HG02759 (cell line): ENCODE measurements around the gene CDH4.

ENCODE experiments used
- ATAC-seq: cut with Tn5 transposase; IDR thresholded peaks from one replicate; pipeline ENCODE4 v1.9.1; 2021; ENCODE audit warnings: mild to moderate bottlenecking, moderate library complexity; ENCODE audit not compliant: unreplicated experiment

CDH4 gene

DNA sequence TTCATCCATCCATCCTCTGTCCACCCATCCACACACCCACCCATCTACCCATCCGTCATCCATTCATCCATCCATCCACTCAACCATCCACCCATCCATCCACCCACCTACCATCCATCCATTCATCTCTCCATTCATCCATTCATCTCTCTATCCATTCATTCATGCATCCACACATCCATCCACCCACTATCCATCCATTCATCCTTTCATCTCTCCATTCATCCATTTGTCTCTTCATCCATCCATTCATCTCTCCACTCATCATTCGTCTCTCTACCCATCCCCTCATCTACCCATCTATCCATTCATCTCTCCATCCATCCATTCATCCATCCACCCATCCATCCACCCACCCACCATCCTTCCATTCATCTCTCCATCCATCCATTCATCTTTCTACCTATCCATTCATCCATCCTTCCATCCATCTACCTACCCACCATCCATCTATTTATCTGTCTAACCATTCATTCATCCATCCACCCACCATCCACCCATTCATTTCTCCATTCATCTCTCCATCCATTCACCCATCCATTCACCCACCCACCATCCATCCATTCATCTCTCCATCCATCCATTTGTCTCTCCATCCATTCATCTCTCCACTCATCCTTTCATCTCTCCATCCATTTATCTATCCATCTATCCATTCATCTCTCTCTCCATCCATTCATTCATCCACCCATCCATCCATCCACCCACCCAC lies 538.2 kb downstream of the CDH4 start:
- no peak for ATAC-seq

DNA sequence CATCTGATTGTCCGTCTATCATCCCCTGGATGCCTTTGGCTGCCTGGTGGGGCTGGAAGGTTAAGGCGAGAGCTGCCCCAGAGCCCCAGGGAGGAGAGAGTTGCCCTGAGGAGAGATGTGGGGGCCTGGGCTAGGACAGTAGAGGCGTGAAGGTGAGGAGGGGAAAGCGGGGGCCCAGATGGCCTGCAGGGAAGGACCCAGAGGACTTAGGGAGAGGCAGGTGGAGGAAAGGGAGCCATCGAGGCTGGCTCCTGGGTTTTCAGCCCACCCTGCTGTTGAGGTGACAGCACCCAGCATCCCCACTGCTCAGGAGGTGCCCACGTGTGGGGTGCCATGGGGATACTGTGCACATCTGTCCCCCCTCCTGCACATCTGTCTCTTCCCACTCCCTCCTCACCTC lies 539.9 kb downstream of the CDH4 start:
- ATAC-seq = no peak

DNA sequence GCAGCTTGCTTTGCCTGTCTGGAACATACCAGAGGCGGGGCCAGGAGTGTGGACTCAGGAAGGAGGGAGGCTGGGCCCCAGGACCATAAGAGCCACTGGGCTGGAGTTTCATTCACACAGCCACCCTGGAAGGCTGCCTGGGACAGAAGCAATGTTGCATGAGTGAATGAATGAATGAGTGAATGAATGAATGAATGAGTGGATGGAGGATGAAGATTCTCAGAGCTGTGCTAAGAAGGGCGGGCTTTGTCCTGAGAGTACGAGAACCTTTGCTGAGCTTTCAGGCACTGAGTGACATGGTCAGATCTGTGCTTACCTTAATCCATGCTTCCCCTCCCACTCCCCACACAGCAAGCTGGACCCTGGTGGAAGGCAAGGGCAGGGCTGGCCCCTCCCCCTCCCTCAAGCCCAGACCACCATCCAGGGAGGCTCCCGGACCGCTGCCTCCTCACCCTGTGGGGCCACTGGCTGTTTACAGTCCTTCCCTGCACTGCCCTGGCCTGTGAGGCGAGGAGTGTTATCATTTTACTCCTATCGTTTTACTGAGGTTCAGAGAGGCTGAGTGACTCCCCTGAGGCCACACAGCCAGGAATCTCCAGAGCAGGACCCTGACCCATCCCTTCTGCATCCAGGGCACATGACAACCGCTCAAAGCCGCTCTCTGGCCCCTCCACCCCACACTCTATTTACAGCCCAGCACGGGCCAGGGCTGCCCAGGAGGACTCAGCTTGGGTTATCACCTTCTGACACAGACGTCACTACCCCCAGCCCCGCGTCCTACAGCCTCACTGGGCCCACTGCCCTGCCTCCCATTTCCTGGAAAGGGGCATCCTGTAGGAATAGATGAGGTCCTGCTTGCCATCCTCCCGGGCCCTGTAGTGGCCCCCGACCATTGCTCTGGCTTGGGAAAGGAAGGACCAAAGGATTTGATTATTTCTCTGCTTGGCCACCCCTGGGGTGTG lies 543.9 kb downstream of the CDH4 start:
- no peak for ATAC-seq

DNA sequence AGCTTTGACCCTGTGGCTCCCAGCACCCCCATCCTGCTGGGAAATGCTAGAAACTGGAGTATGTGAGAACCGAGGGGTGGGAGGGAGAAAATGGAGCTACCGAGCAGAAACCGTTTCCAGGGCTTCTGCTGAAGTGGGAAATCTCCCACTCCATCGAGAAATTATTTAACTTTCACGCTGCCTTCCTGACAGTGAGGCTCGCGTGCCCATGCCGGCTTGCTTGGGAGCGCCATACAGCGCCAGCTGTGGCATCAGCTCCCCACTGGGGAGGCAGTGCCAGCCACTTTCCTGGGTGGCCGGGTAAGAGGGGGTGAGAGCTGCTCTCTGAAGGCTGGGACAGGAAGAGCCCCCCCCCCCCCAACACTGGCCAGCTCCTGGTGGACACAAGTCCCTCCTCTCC lies 544.7 kb downstream of the CDH4 start:
- ATAC-seq = no peak

DNA sequence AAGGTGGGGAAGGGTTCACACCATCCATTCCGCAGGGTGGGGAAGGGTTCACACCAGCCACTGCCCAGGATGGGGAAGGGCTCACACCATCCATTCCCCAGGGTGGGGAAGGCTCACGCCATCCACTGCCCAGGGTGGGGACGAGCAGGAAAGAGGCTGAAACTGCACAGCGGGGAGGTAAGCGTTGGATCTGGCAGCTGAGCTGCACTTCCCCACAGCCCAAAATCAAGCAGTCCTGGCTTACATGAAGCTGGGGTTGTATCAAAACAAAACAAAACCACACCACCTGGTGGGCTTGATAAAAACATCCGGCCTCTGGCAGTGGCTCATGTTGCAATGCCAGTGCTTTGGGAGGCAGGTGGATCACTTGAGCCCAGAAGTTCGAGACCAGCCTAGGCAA lies 545.1 kb downstream of the CDH4 start:
- ATAC-seq = no peak

DNA sequence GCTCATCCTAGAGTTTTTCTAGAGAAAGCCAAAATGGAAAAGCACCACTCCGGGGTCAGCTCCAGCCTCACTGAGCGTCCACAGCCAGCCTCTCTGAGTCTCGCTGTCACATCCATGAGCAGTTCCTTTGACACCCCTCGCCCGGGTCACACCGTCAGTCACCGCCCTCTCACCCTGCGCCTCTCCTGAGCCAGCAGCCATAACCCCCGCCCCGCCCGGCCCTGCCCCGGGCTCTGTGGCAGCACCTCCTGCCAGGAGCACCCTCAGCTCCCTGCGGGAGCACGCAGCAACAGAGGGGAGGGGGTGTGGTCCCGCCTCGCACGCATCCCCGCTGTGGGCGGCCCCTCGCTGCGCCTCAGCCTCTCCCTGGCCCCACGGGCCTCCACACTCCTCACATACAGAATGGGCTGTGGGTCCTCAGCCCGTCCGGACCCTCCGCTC lies 545.9 kb downstream of the CDH4 start:
- ATAC-seq = no peak

DNA sequence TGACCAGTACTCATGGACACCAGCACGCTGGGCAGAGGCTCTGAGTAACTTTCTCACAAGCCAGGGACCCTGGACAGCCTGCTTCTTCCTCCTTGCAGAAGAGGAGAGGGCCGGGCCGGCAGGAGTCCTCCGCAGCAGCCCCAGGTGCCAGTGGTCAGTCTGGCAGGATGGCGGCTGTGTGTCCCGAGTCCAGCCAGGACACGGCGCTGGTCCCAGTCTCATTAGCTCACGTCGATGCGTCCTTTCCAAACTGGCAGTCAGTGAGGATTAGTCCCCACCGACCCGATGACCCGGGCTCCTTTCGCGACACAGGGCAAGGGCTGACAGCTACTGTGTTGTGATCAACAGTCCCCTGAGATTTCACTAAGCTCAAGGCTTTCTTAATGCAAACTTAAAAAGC lies 546.6 kb downstream of the CDH4 start:
- ATAC-seq = no peak

DNA sequence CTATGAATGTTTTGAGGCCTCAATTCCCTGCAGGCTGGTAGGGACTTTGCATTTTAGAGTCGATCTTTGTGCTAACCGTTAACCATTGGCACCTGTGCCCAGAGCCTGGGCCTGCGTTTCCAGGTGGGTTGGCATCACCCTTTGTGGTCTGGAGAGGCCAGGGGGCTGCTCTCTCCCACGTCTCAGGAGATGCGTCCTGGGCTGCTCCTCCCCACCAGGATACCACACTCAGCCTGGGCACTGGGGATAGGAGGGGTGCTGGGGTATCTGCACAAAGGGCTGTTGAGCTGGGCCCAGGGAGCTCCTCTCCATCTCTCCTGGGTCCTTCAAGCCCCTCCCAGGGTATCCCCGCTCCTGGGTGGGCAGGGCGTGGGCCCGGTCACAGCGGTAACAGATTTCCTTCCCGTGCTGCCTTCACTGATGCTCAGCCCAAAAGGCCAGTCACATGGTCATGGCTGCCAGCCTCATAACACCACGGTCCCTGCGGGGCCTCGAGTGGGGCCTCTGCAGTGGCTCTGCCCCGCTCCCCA lies 547.4 kb downstream of the CDH4 start:
- ATAC-seq = no peak

DNA sequence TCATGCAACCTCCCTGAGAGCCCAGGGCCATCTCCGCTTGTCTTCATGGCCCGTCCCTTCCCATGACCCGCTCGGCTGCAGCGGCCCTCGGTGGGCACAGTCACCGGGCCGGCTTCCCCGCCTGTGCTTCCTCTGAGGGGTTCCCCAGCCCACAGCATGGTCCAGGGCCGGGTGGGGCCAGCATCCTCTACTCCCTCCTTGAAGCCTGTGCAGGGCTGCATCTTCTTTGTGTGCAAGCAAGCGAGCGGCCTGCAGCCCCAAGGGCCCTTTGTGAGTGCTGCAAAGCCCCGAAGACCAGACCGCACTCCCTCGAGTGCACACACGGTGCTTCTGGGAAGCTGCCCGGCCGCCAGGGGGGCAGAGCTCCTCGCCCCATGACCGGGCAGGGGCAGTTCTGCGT lies 547.9 kb downstream of the CDH4 start:
- ATAC-seq = no peak

DNA sequence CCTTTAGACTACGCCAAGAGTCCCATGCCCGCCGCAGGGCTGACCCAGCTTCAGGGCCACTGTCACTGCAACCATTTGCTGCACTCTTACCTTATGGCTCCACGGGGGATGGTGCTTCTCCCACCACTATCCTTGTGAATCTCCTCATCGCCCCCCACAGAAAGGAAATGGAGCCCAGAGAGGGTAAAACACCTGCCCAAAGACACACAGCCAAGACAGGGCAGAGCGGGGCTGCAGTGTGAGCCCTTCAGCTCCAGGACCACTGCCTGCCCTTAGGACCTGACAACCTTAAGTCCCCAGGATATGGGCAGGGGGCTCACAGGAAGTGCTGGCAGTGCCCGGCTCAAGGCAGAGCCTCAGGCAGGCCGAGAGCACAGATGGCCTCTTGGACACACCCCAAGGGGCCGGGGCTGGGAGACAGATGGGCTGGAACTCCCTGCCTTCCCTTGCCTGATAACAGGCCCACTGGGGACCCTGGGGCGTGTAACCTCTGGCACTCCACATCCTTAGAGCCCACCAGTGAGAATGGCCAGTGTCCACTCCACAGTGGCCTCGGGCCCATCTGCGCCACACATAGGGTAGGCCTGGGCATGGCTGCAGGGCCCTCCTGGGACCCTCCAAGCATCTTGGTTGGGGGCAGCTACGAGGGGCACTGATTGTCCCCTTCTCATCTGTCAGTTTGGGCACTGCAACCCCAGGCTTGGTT lies 548.5 kb downstream of the CDH4 start:
- ATAC-seq = no peak

DNA sequence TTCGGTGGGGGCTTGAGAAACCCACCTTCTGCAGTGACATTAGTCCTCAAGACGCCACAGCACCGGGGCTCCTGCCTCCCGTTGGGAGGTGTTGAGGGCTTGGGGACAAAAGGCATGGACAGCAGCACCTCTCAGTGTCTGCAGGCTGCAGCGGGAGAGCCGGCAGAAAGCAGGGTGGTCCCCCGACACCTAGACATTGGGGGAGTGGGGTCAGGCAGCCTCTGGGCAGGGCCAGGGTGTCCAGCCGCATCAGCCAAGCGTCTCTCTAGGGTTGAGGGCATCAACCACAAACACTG lies 549.0 kb downstream of the CDH4 start:
- ATAC-seq = no peak

DNA sequence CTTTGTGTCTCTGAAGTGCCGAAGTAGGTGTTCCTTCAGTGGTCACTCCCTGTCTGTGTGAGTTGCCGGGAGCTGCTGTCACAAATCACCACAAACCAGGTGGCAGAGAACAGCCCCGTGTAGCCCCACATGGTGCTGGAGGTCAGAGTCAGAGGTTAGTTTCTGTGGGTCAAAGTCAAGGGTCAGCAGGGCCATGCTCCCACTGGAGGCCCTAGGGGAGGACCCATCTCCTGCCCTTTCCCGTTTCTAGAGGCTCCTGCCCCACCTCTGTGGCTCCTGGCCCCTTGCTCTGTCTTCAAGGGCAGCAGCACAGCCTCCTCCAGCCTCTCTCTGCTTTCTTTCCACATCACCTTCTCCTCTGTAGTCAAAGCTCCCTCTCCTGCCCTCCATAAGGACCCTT lies 549.4 kb downstream of the CDH4 start:
- ATAC-seq = no peak

DNA sequence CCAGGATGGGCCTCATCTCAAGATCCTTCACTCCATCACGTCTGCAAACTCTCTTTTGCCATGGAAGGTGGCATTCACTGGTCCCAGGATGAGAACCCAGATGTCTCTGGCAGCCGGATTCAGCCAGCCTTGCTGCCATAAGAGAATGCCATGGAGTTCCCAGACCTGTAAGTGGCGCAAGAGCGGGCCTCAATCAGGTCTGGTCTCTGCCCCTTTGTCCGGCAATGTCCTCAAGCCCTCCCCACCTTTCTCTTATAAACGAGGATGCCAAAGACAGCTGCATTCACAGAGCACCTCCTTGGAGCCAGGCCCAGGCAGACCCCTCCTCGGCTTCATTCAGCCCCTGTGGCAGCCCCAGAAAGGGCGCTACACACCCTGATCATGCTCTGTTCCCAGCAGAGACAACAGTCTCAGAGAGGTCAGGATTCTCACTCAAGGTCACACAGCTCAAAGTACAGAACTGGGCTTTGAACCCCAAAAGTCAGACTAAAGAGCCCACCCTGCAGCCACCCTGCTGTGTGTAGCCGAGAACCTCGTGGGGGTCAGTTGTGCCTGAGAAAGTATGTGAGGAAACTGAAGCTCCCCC lies 549.9 kb downstream of the CDH4 start:
- ATAC-seq = no peak

DNA sequence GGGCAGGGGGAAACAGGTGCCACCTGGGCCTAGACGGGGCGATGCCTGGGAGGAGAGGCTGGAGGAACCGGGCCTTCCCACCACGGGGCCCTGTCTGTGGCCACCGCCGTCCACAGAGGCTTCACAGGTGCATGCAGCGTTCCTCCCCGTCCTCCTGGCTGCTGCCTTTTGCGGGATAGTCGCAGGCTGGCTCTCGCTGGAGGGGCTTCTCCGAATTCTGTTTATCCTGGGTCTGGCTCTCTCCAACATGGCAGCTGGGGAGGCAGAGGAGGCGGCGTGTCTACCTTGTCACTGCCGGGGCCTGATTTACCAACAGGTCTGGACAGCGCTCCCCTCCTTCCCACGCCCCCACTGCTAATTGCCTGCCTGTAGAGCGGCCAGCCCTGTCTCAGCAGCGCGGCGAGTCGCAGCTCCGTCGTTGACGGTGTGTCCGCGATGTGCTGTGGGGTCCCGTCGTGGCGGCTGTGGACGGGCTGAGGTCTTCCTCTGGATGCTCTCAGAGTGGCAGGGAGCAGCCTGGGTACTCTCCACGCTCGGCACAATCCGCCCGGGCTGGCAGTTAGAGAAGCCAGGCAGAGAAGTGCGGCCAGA lies 550.8 kb downstream of the CDH4 start:
- no peak for ATAC-seq

DNA sequence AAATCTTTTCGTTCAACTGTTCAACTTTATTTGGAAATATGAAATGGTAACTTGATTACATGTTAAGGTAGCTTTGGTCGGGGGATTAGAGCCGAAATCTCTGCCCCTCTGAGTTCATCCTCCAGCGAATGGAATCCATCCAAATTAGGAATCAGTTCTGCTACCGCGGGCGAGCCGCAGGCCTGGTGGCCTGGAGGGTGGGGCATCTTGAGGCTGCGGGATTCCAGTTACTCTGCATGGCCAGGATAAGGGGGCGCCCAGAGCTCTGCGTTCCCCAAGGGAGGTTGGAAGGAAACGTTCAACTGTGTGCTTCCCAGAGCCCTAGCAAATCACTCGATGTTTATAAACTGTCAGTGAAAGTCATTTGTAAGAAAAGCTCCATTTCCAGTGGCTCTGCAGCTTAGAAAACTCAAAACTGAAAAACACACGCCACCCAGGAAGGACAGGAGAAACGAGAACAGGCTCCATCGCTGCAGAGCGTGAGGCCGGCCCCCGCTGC lies 551.4 kb downstream of the CDH4 start:
- ATAC-seq = no peak

DNA sequence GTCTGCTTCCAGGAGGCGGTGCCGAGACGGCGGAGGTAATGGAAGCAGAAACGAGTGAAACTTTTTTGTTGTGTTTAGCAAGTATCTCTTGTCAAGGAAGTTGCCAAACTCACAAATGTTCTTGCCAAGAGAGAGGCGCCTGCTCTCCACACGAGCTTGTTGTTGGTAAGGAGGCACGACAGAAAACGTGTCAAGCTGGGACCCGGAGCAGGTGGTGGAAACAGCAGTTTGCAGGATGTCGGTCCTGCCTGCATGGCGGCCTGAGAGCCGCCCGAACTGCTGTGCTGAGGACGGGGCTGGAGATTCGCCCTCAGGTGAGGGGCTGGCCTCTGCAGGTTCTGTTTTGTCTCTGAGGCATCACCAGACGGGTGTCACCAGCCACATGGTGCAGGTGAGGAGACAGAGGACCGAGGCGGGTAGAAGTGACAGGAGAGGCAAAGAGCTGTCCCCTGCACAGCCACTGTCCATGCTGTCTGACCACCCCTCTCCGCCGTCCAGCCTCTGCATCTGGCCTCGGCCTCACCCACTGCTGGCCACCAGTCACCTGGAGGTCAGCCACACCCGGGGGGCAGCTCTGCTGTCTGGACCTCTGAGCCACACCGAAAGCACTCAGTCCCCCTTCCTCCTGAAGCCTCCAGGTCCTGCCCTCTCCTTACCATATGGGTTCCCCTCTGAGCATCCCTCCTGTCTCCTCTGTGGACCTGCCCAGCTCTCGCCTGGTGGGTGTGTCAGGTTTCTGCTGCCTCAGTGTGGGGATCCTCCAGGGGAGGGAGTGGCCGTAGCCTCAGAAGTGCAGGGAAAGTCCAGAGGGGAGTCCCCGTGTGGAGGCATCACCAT lies 552.1 kb downstream of the CDH4 start:
- no peak for ATAC-seq

DNA sequence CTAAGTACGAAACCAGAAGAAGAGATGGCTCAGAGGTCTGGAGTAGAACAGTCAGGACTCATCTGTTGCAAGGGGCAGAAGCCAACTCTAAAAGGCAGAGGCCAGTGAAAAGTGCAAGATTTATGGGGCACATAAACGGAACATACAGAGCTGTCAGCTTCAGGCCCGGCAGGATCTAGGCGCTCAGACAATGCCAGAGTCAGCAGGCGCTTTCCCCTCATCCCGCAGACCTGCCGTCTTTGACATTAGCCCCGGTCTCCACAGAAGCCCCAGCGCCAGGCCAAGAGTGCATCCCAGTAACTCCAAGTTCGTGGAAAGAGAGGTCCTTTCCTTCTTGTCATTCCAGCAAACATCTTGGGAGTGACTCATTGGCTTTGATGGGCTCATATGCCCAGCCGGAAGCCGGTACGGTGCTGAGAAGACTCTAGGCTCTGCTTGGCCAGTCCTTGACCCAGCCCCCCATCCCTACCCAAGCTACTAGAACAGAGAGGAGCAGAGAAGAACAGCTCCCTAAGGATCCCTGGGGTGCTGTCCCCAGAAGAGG lies 552.8 kb downstream of the CDH4 start:
- no peak for ATAC-seq

DNA sequence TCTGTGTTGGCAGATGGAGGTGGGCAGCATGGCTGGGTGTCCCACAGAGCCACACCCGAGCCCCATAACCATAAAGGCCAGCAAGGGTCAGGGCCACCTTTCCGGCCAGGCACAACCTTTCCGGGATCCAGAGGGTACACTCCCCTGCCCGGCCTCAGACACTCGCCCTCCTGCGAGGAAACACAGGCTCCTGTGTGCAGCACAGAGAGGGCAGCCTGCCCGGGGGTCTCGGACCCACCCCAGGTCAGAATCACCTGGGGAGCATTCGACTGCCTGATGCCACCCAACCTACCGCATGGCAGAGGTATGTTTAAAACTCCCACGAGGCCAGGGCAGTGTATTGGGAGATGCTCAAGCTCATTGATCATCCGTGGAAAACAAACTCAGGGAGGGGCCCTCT lies 553.3 kb downstream of the CDH4 start:
- no peak for ATAC-seq

DNA sequence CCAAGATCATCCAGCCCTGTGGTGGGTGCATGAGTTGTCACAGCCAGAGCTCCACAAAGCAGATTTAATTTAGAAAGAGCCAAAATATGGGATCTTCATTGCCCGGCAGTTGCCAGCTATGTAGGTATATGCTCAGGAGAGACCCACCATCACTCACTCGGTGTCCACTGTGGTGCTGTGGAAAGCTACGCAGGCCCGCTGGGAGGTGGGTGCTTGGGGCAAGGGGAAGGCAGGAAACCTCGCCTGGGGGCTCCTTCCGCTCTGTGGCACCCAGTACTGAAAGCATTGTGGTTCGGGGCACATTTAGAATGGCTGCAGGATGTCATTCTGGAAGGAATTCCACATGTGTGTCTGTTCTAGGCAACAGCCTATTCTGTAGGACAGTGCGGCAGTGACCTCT lies 553.7 kb downstream of the CDH4 start:
- ATAC-seq = no peak
